Lower leg skin (tissue), 4 donors: ENCODE measurements around the gene ZNF710. TPM values are rescaled to one million over a fixed set of nuclear protein-coding genes. Genes with fewer than 3 reads are reported as not detected.

Experiments
- DNase-seq, 2 donors: peaks; one replicate each; pipeline ENCODE4 v3.0.0-alpha.2; 2019; ENCODE audit warnings: low spot score in 2 of 2
- H3K4me3 ChIP-seq: fragments of 200-600 bp; sonication (generic); 2 replicates; pipeline ENCODE4 v1.5.1; 2017; ENCODE audit warnings: mild to moderate bottlenecking, low read depth; ENCODE audit not compliant: poor library complexity, severe bottlenecking
- POLR2A ChIP-seq, 2 donors: fragments of 450-650 bp; IDR thresholded peaks; one replicate each; pipeline ENCODE4 v1.6.1; 2016 to 2017; ENCODE audit warnings: antibody characterized with exemption in 2 of 2, mild to moderate bottlenecking in 1 of 2, moderate library complexity in 1 of 2
- WGBS, 2 donors: methylation state at CpG; one replicate each; pipeline ENCODE4 v1.1.5; 2018; 5-methylcytosine and 5-hydroxymethylcytosine counted together
- intact Hi-C: fragments of 100-400 bp; cut with DNase I; formaldehyde crosslinking; loops from one replicate; pipeline ENCODE4 v1.15.0; 2023; ENCODE audit warnings: low total_unique reads
- total RNA-seq, 4 donors: library from RNA; depleted of rRNA; stranded (reverse); fragments of >200 nt; gene quantifications; one replicate each; pipeline ENCODE4 v1.1.0, GENCODE V29; 2016
- TF ChIP-seq, protein P1 (sequence below), 3 donors: fragments of 450-650 bp; IDR thresholded peaks; one replicate each; pipeline ENCODE4 v1.5.1; 2016; ENCODE audit warnings: antibody characterized with exemption in 3 of 3, mild to moderate bottlenecking in 3 of 3, moderate library complexity in 2 of 3

Gene ZNF710
- total RNA-seq, 4 donors from 2014 or later, result 27.2 to 34.3 (median 32.4) TPM

DNA sequence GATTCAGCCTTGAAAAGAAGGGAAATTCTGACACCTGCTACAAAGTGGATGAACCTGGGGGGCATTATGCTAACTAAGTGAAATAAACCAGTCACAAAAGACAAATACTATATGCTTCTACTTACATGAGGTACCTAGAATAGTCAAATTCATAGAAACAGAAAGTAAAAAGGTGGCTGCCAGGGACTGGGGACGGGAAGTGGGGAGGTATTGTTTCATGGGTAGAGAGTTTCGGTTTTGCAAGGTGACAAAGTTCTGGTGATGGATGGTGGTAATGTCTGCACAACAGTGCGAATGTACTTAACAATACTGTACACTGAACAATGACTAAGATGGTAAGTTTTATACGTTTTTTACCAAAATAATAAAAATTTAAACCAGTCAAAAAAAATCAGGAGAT lies 96.4 kb downstream of the ZNF710 start:
- no peak for TF ChIP-seq POLR2A (IDR thresholded peaks at IDR 0.05)
- TF ChIP-seq, protein P1, sequence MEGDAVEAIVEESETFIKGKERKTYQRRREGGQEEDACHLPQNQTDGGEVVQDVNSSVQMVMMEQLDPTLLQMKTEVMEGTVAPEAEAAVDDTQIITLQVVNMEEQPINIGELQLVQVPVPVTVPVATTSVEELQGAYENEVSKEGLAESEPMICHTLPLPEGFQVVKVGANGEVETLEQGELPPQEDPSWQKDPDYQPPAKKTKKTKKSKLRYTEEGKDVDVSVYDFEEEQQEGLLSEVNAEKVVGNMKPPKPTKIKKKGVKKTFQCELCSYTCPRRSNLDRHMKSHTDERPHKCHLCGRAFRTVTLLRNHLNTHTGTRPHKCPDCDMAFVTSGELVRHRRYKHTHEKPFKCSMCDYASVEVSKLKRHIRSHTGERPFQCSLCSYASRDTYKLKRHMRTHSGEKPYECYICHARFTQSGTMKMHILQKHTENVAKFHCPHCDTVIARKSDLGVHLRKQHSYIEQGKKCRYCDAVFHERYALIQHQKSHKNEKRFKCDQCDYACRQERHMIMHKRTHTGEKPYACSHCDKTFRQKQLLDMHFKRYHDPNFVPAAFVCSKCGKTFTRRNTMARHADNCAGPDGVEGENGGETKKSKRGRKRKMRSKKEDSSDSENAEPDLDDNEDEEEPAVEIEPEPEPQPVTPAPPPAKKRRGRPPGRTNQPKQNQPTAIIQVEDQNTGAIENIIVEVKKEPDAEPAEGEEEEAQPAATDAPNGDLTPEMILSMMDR (IDR thresholded peaks at IDR 0.05), result no peak
- no peak for DNase-seq
- intact Hi-C loops, result no loop called here
- 50 to 62% methylated on average over 4 of the region's 4 CpGs for WGBS, 2 donors
- H3K4me3 ChIP-seq, result no peak overlapping the region

DNA sequence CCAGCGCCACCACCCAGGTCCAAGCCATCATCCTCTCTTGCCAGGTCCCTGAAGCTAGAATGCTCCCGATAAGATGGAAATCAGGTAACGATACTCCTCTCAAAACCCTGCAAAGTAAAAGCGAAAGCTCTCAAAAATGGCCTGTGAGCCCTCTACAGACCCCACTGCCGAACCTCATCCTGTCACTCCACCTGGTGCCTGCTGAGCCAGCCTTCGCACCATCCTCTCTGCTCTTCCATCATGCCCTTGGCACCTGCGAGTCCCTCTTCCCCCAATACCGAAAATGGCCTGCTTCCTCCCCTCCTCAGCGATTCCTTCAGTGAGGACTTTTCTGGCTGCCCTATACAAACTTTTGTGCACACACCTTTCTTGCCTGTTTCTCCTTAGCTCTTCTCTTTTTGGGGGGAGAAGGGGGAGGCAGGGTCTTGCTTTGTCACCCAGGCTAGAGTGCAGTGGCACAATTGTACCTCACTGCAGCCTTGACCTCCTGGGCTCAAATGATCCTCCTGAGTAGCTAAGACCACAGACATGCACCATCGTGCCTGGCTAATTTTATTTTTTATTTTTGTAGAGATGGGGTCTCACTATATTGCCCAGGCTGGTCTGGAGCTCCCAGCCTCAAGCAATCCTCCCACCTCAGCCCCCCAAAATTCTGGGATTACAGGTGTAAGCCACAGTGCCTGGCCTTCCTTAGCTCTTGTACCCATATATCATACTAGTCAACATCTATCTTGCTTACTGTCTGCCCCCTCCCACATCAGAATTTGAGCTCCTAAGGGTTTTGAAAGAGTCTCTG lies 98.1 kb downstream of the ZNF710 start:
- DNase-seq, result no peak
- H3K4me3 ChIP-seq, result no peak overlapping the region
- TF ChIP-seq, protein P1 (IDR thresholded peaks at IDR 0.05), result no peak
- TF ChIP-seq POLR2A (IDR thresholded peaks at IDR 0.05), result no peak
- intact Hi-C loops, result no loop called here
- 91% methylated on average over 10 of the region's 10 CpGs for WGBS, 2 donors

DNA sequence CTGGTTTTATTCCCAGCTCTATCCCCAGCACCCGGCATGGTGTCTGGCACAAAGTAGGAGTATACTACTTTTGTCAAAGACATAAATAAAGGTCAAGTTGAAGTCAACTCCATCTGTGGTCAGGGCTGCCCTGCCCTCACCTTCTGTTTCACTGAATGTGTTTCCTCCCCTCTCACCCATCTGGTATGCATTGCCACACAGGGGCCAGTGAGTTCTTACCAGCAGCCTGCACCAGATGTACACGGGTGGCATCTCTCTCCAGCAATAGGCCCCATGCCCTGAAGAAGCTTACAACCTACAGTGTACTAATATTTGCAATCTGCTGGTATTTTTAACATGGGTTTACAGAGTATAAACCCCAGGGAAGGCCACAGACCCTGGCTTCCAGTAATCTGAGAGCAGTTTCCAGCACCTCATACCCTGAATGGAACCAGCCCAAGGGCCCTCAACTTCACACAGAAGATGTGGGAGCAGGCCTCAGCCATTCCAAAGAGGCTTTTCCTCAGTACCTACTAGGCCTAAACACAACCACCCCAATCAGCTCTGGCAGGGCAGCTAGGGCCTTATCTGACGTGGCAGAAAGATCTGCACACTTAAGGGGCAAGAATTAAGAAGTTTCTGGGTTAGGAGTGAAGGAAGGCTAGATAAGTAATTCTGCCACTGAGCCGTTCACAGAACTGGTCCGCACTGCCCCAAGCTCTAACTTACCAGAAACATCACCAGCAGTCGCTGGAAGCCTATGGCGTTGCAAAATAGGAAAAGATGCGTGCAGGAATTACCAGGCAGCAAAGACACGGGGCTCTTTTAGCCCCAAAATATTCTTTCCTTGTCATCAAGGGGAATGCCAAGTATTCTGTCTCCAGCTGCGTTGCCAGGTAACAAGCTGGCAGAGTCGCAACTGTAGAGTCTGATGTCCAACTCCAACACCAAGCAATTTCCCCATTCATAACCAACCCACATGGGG lies 99.0 kb downstream of the ZNF710 start:
- peak in 1 of 2 donors; percentile 87 for DNase-seq
- no peak for TF ChIP-seq POLR2A (IDR thresholded peaks at IDR 0.05)
- TF ChIP-seq, protein P1 (IDR thresholded peaks at IDR 0.05), result no peak
- intact Hi-C loops, result no loop called here
- no peak overlapping the region for H3K4me3 ChIP-seq
- 29 to 36% methylated on average over 11 of the region's 11 CpGs for WGBS, 2 donors

DNA sequence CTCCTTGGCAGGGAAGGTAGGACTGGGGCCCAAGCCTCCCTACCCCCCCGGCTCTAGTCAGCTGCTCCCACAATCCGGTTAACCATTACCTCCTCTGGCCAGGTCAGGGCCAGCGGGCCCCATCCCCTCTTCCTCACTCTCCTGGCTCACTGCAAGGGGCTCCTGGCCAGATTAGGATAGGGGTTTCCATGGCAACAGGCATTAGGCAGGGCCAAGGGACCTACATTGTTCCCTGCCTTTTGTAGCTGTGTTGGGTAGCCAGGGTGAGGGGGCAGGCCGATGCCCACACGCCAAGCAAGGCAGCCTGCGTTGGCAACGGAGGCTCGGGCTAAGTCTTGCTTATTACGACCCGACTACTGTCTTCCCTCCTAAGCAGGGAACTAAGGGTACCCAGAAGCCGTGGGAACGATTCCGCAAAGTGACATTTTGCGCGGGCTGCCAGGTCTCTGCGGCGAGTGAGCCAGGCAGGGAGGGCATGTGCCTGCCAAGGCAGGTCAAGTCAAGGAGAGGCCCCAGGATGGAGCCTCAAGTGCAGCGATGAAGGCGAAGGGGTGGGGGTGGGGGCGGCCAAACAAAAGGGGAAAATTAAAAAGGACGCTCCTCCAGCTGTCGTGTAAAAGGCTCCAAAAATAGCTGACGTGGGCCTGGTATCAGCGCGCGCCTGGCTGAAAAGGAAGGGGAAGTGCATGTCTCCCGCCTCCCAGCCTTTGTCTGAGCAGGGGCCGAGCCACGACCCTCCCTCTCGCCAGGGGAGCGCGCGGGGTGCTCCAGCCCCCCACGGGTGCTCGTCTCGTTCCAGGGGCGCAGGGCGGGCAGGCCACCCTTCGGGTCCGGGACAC lies 100.2 kb downstream of the ZNF710 start:
- 4 to 5% methylated on average over 38 to 39 of the region's 40 CpGs for WGBS, 2 donors
- no peak for TF ChIP-seq POLR2A (IDR thresholded peaks at IDR 0.05)
- TF ChIP-seq, protein P1 (IDR thresholded peaks at IDR 0.05), result no peak
- peak in 1 of 2 donors; percentile 89 for DNase-seq
- H3K4me3 ChIP-seq, result peak overlapping the region; percentile 93
- intact Hi-C loops, result no loop called here
